ENCODE data around the gene ASB14.

Gene ASB14

GRCh38 chr3:57261119-57261518 lies 31.4 kb downstream of the ASB14 start:
- 86% methylated on average over 2 of the region's 4 CpGs; no CpG with 5 or more reads in 1 of the 2 experiments for WGBS, 2 experiments (ENCODE audit: insufficient coverage in 2 of 2)
- H3K4me1 ChIP-seq (ENCODE audit: control insufficient read depth, insufficient read depth, low read length, poor library complexity, severe bottlenecking), result no peaks in the 10 kb centered on the region
- H3K9me3 ChIP-seq (ENCODE audit: control insufficient read depth, low read length), result no peaks in the 10 kb centered on the region
- peaks cover 75% of the 10 kb centered on the region for H3K36me3 ChIP-seq (ENCODE audit: control insufficient read depth, insufficient read depth, low read length)
- no peak overlapping the region for H3K27ac ChIP-seq (ENCODE audit: low read depth, low read length, severe bottlenecking)
- H3K4me3 ChIP-seq (ENCODE audit: extremely low read depth, insufficient read depth, low read length, poor library complexity, severe bottlenecking), result no peak overlapping the region

- Histone ChIP-seq H3K9me3 (ENCODE audit: control insufficient read depth, low read length) (no peaks in the 10 kb centered on the region), H3K4me3 (ENCODE audit: extremely low read depth, insufficient read depth, low read length, poor library complexity, severe bottlenecking) (no peak overlapping the region), H3K27ac (ENCODE audit: low read depth, low read length, severe bottlenecking) (no peak overlapping the region), H3K36me3 (ENCODE audit: control insufficient read depth, insufficient read depth, low read length) (peaks cover 53% of the 10 kb centered on the region), H3K4me1 (ENCODE audit: control insufficient read depth, insufficient read depth, low read length, poor library complexity, severe bottlenecking) (no peaks in the 10 kb centered on the region)
Observed at GRCh38 chr3:57257678-57258077, 34.8 kb downstream of the ASB14 start.

- peaks cover 46% of the 10 kb centered on the region for H3K36me3 ChIP-seq (ENCODE audit: control insufficient read depth, insufficient read depth, low read length)
- no CpG with 5 or more reads among the region's 3 CpGs for WGBS, 2 experiments (ENCODE audit: insufficient coverage in 2 of 2)
- H3K27ac ChIP-seq (ENCODE audit: low read depth, low read length, severe bottlenecking), result no peak overlapping the region
- H3K9me3 ChIP-seq (ENCODE audit: control insufficient read depth, low read length), result no peaks in the 10 kb centered on the region
- H3K4me3 ChIP-seq (ENCODE audit: extremely low read depth, insufficient read depth, low read length, poor library complexity, severe bottlenecking), result no peak overlapping the region
- no peaks in the 10 kb centered on the region for H3K4me1 ChIP-seq (ENCODE audit: control insufficient read depth, insufficient read depth, low read length, poor library complexity, severe bottlenecking)
Observed at GRCh38 chr3:57256844-57257243, 35.6 kb downstream of the ASB14 start.

DNA sequence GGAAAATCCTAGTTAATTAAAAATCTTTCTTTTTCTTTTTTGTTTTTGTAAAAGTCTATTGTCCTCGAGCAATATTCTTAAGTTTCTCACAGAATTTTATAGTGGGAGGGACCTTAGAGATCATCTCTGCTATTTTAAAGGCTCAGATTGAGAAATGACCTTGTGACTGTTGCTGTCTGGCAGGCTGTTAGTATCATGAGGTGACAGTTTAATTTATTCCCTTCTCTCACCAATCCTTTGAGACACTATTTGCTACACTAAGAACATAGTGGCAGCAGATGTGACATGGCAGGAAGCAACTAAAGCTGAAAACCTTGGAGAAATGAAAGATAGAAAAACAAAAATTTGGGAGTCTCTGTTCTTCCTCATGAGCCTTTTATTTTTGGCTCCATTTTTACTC lies 40.1 kb downstream of the ASB14 start:
- Histone ChIP-seq H3K36me3 (ENCODE audit: control insufficient read depth, insufficient read depth, low read length) (peaks cover 37% of the 10 kb centered on the region), H3K4me1 (ENCODE audit: control insufficient read depth, insufficient read depth, low read length, poor library complexity, severe bottlenecking) (no peaks in the 10 kb centered on the region), H3K9me3 (ENCODE audit: control insufficient read depth, low read length) (no peaks in the 10 kb centered on the region), H3K27ac (ENCODE audit: low read depth, low read length, severe bottlenecking) (no peak overlapping the region), H3K4me3 (ENCODE audit: extremely low read depth, insufficient read depth, low read length, poor library complexity, severe bottlenecking) (no peak overlapping the region)
- WGBS, 2 experiments (ENCODE audit: insufficient coverage in 2 of 2), result no CpG with 5 or more reads among the region's 1 CpG

DNA sequence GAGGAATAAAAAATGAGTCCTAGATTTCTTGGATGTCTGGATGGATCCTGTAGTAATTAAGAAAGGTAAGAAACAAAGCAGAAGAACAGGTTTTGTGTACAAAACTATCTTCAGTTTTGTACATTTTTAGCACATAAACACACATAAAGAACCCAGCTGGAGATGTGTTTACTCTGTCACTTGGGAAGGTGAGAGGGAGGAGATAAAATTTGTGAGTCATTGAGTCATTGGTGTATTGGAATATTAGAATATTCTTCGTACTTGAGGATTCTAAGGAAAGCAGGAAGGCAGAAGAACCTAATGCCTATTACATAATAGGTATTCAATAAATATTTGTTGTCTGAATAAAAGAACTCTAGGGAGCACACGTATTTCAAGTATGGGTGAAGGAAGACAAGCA lies 47.5 kb downstream of the ASB14 start:
- no peaks in the 10 kb centered on the region for H3K9me3 ChIP-seq (ENCODE audit: control insufficient read depth, low read length)
- H3K36me3 ChIP-seq (ENCODE audit: control insufficient read depth, insufficient read depth, low read length), result peaks cover 62% of the 10 kb centered on the region
- no peak overlapping the region for H3K27ac ChIP-seq (ENCODE audit: low read depth, low read length, severe bottlenecking)
- 100% methylated on average over 1 of the region's 2 CpGs; no CpG with 5 or more reads in 1 of the 2 experiments for WGBS, 2 experiments (ENCODE audit: insufficient coverage in 2 of 2)
- peaks cover 6% of the 10 kb centered on the region for H3K4me1 ChIP-seq (ENCODE audit: control insufficient read depth, insufficient read depth, low read length, poor library complexity, severe bottlenecking)
- no peak overlapping the region for H3K4me3 ChIP-seq (ENCODE audit: extremely low read depth, insufficient read depth, low read length, poor library complexity, severe bottlenecking)

DNA sequence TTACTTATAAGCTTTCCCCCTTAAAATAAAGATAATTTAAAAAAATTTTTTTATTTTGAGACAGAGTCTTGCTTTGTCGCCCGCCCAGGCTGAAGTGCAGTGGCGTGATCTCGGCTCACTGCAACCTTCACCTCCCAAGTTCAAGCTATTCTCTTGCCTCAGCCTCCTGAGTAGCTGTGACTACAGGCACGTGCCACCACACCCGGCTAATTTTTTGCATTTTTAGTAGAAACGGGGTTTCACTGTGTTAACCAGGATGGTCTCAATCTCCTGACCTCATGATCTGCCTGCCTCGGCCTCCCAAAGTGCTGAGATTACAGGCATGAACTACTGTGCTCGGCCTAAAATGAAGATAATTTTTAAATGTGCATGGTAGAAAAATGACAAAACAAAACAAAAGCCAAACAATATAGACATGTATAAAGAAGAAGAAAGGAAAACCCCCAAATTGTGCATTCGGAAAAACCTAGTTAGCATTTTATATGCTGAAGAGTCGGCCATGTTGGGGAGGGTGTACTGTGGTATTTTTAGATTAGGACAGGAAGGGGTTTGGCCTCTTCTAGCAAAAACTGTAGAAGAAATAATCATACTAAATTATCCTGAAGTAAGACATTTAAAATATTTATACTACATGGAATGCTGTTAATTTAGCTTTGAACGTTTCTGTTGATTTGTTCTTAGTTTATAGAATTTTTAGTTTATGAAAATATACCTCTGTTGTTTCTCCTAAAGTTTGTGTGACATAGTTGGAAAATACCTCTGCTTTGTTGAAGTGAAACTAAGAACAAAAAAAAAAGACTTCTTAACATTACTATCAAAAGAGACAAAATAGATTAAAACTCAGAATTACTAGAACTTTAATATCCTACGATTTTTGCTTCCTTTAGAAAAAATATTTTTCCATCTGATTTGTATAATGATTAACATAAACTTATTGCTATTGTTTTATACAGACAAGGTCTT lies 57.6 kb downstream of the ASB14 start:
- Histone ChIP-seq H3K36me3 (ENCODE audit: control insufficient read depth, insufficient read depth, low read length) (peaks cover 15% of the 10 kb centered on the region), H3K9me3 (ENCODE audit: control insufficient read depth, low read length) (no peaks in the 10 kb centered on the region), H3K4me3 (ENCODE audit: extremely low read depth, insufficient read depth, low read length, poor library complexity, severe bottlenecking) (no peak overlapping the region), H3K4me1 (ENCODE audit: control insufficient read depth, insufficient read depth, low read length, poor library complexity, severe bottlenecking) (no peaks in the 10 kb centered on the region), H3K27ac (ENCODE audit: low read depth, low read length, severe bottlenecking) (no peak overlapping the region)
- WGBS, 2 experiments (ENCODE audit: insufficient coverage in 2 of 2), result 98 to 100% methylated on average over 5 to 7 of the region's 13 CpGs

DNA sequence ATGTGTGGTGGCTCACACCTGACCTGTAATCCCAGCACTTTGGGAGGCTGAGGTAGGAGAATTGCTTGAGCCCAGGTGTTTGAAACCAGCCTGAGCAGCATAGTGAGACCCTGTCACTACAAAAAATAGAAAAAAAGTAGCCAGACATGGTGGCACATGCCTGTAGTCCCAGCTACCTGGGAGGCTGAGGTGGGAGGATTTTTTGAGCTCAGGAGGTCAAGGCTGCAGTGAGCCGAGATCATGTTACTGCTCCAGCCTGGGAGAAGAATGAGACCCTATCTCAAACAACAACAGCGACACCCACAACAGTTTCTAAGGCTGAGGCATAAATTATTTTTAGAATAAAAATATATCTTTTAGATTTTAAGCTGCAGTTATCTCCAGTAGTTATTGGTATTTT lies 58.7 kb downstream of the ASB14 start:
- Histone ChIP-seq H3K4me1 (ENCODE audit: control insufficient read depth, insufficient read depth, low read length, poor library complexity, severe bottlenecking) (peaks cover 9% of the 10 kb centered on the region), H3K36me3 (ENCODE audit: control insufficient read depth, insufficient read depth, low read length) (peaks cover 10% of the 10 kb centered on the region), H3K9me3 (ENCODE audit: control insufficient read depth, low read length) (no peaks in the 10 kb centered on the region), H3K4me3 (ENCODE audit: extremely low read depth, insufficient read depth, low read length, poor library complexity, severe bottlenecking) (no peak overlapping the region), H3K27ac (ENCODE audit: low read depth, low read length, severe bottlenecking) (no peak overlapping the region)
- no CpG with 5 or more reads among the region's 2 CpGs for WGBS, 2 experiments (ENCODE audit: insufficient coverage in 2 of 2)

DNA sequence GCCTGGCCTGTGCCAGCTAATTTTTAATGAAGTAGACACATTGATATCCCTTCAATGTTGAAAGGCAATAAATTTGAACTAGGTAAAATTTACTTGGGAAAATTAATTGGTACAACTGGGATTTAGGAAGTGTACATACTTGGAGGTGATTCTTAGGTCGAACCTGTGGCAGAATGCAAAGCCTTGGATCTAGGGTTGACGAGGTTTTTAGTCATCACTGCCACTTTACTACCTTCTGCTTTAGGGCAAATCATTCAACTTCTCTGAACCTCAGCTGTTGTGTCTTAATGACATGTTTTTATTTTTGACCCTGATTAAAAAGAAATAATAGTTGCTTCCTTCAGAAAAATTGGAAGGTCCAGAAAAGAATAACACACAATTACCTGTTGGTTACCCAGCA lies 62.5 kb downstream of the ASB14 start:
- Histone ChIP-seq H3K4me1 (ENCODE audit: control insufficient read depth, insufficient read depth, low read length, poor library complexity, severe bottlenecking) (peaks cover 15% of the 10 kb centered on the region), H3K9me3 (ENCODE audit: control insufficient read depth, low read length) (no peaks in the 10 kb centered on the region), H3K4me3 (ENCODE audit: extremely low read depth, insufficient read depth, low read length, poor library complexity, severe bottlenecking) (no peak overlapping the region), H3K36me3 (ENCODE audit: control insufficient read depth, insufficient read depth, low read length) (no peaks in the 10 kb centered on the region), H3K27ac (ENCODE audit: low read depth, low read length, severe bottlenecking) (no peak overlapping the region)
- 100% methylated on average over 1 of the region's 2 CpGs; no CpG with 5 or more reads in 1 of the 2 experiments for WGBS, 2 experiments (ENCODE audit: insufficient coverage in 2 of 2)

GRCh38 chr3:57227930-57228751 lies 64.3 kb downstream of the ASB14 start:
- Histone ChIP-seq H3K27ac (ENCODE audit: low read depth, low read length, severe bottlenecking) (peak overlapping the region; percentile 29), H3K4me1 (ENCODE audit: control insufficient read depth, insufficient read depth, low read length, poor library complexity, severe bottlenecking) (peaks cover 15% of the 10 kb centered on the region)
- WGBS, 2 experiments (ENCODE audit: insufficient coverage in 2 of 2), result 0 to 1% methylated on average over 53 to 55 of the region's 70 CpGs

GRCh38 chr3:57227204-57227929 lies 65.1 kb downstream of the ASB14 start, which contains the start of gene APPL1:
APPL1 (plus strand) TSS chr3:57227729; CDS start chr3:57227884, 155 bp downstream.
- 4% methylated on average over 34 to 55 of the region's 71 CpGs for WGBS, 2 experiments (ENCODE audit: insufficient coverage in 2 of 2)

More at GRCh38 chr3:57227930-57228751, 64.3 kb downstream of the ASB14 start:
- Histone ChIP-seq H3K9me3 (ENCODE audit: control insufficient read depth, low read length) (no peaks in the 10 kb centered on the region), H3K36me3 (ENCODE audit: control insufficient read depth, insufficient read depth, low read length) (no peaks in the 10 kb centered on the region), H3K4me3 (ENCODE audit: extremely low read depth, insufficient read depth, low read length, poor library complexity, severe bottlenecking) (peak overlapping the region; percentile 73)

More at GRCh38 chr3:57227204-57227929, 65.1 kb downstream of the ASB14 start, which contains the start of gene APPL1:
- Histone ChIP-seq H3K4me3 (ENCODE audit: extremely low read depth, insufficient read depth, low read length, poor library complexity, severe bottlenecking) (peak within 1 kb of the TSS; percentile 73), H3K9me3 (ENCODE audit: control insufficient read depth, low read length) (no peaks in the 10 kb centered on the region), H3K27ac (ENCODE audit: low read depth, low read length, severe bottlenecking) (peak within 1 kb of the TSS; percentile 79), H3K36me3 (ENCODE audit: control insufficient read depth, insufficient read depth, low read length) (no peaks in the 10 kb centered on the region), H3K4me1 (ENCODE audit: control insufficient read depth, insufficient read depth, low read length, poor library complexity, severe bottlenecking) (peaks cover 15% of the 10 kb centered on the region)
